ENCODE measurements around the gene SYDE1.

Gene SYDE1

DNA sequence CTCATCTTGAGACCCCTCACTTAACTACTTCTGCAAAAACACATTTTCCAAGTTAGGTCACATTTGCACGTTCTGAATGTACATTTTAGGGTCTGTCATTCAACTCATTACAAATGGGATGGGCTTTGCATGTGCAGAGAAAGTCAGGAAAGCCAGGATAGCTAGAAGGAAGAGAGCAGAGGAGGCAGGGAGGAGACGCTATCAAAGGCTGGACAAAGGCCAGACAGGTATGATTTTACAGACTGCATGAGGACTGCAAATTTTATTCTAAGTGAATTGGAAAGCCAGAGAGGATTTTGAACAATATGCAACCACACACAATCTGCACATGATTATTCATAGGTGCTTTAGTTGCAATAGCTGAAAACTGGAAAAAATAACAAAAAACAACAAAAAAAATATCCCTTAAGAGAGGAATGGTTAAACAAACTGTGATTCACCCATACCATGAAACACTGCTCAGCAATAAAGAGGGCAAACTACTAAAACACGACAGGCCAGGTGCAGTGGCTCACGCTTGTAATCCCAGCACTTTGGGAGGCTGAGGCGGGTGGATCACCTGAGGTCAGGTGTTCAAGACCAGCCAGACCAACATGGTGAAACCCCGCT, 21.1 kb downstream of the SYDE1 start:
- ATAC-seq (ENCODE audit: insufficient read depth, low read depth) (no peak), DNase-seq (no peak)
- H2AFZ ChIP-seq (ENCODE audit: low read depth, low read length): no peak overlapping the region
- H3K27ac ChIP-seq (ENCODE audit: low read length): no peak overlapping the region
- no peak overlapping the region for H3K4me2 ChIP-seq (ENCODE audit: insufficient read depth, low read length)
- peaks cover 16% of the 10 kb centered on the region for H3K79me2 ChIP-seq (ENCODE audit: insufficient read depth, low read length)
- H3K36me3 ChIP-seq (ENCODE audit: insufficient read depth, low read length): peaks cover 6% of the 10 kb centered on the region
- H3K9me3 ChIP-seq (ENCODE audit: insufficient read depth, low read length, severe bottlenecking): no peaks in the 10 kb centered on the region
- no peak for TF ChIP-seq EZH2 (IDR thresholded peaks at IDR 0.05; ENCODE audit: borderline replicate concordance, low read depth, low read length, severe bottlenecking)
- TF ChIP-seq, protein P1, sequence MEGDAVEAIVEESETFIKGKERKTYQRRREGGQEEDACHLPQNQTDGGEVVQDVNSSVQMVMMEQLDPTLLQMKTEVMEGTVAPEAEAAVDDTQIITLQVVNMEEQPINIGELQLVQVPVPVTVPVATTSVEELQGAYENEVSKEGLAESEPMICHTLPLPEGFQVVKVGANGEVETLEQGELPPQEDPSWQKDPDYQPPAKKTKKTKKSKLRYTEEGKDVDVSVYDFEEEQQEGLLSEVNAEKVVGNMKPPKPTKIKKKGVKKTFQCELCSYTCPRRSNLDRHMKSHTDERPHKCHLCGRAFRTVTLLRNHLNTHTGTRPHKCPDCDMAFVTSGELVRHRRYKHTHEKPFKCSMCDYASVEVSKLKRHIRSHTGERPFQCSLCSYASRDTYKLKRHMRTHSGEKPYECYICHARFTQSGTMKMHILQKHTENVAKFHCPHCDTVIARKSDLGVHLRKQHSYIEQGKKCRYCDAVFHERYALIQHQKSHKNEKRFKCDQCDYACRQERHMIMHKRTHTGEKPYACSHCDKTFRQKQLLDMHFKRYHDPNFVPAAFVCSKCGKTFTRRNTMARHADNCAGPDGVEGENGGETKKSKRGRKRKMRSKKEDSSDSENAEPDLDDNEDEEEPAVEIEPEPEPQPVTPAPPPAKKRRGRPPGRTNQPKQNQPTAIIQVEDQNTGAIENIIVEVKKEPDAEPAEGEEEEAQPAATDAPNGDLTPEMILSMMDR (IDR thresholded peaks at IDR 0.05; ENCODE audit: borderline replicate concordance, extremely low read depth, low read length, poor library complexity, severe bottlenecking): no peak
- peaks cover 4% of the 10 kb centered on the region; the same call in 1 of the 2 replicates for H4K20me1 ChIP-seq (ENCODE audit: insufficient read depth, low read length)
- H3K27me3 ChIP-seq (ENCODE audit: insufficient read depth, low read length, poor library complexity): peaks cover 3% of the 10 kb centered on the region
- H3K4me1 ChIP-seq (ENCODE audit: insufficient read depth, low read length): peaks cover 32% of the 10 kb centered on the region
- no peak overlapping the region for H3K4me3 ChIP-seq (ENCODE audit: low read depth in 1 of 2, low read length in 2 of 2)
- no peak overlapping the region for H3K9ac ChIP-seq (ENCODE audit: low read depth, low read length)

DNA sequence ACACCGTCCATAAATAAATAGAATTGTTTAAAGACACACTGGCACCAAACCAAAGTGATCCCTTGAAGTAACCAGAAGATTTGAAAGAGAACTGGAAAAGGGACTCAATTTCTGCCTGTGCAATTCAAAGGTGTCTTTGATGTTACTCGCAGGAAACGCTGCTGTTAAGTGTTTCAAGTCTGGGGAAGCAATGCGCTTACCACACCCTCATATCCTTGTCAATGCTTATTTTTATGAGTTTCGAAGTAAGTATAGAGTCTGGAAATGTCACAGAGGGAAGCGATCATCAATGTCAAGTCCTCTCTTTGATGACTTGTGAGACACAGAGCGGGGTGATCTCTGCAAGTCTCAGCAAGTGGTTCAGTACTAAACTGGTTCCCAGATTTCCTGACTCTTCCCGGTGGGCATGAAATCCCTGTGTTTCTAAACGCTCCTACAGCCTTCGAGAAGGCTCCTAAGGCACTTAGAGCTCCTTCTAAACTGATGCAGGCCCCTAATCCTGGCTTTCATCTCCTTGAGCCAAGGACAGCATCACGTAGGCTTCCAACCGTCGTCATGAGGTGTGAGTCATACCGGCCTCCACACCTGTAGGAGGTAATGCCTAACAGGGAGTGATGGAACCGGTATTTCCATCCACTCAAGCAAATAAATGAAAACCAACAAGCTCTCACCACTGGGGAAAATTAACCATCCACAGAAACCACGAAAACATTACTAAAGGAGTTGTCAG, 22.8 kb downstream of the SYDE1 start:
- H3K79me2 ChIP-seq (ENCODE audit: insufficient read depth, low read length): no peaks in the 10 kb centered on the region; the same call in 1 of the 2 replicates
- no peaks in the 10 kb centered on the region for H3K36me3 ChIP-seq (ENCODE audit: insufficient read depth, low read length)
- no peak for ATAC-seq (ENCODE audit: insufficient read depth, low read depth)
- H3K4me3 ChIP-seq (ENCODE audit: low read depth in 1 of 2, low read length in 2 of 2): no peak overlapping the region
- 0 out of 2 replicates have a peak overlapping the region, but pooled peaks have one; percentile 1 for H2AFZ ChIP-seq (ENCODE audit: low read depth, low read length)
- H4K20me1 ChIP-seq (ENCODE audit: insufficient read depth, low read length): no peaks in the 10 kb centered on the region
- peaks cover 3% of the 10 kb centered on the region for H3K27me3 ChIP-seq (ENCODE audit: insufficient read depth, low read length, poor library complexity)
- peak; percentile 33 for DNase-seq
- no peak overlapping the region for H3K4me2 ChIP-seq (ENCODE audit: insufficient read depth, low read length)
- no peak for TF ChIP-seq EZH2 (IDR thresholded peaks at IDR 0.05; ENCODE audit: borderline replicate concordance, low read depth, low read length, severe bottlenecking)
- TF ChIP-seq, protein P1 (IDR thresholded peaks at IDR 0.05; ENCODE audit: borderline replicate concordance, extremely low read depth, low read length, poor library complexity, severe bottlenecking): no peak
- no peaks in the 10 kb centered on the region for H3K9me3 ChIP-seq (ENCODE audit: insufficient read depth, low read length, severe bottlenecking)
- H3K9ac ChIP-seq (ENCODE audit: low read depth, low read length): no peak overlapping the region; the same call in 1 of the 2 replicates
- H3K4me1 ChIP-seq (ENCODE audit: insufficient read depth, low read length): peaks cover 18% of the 10 kb centered on the region
- no peak overlapping the region for H3K27ac ChIP-seq (ENCODE audit: low read length)

DNA sequence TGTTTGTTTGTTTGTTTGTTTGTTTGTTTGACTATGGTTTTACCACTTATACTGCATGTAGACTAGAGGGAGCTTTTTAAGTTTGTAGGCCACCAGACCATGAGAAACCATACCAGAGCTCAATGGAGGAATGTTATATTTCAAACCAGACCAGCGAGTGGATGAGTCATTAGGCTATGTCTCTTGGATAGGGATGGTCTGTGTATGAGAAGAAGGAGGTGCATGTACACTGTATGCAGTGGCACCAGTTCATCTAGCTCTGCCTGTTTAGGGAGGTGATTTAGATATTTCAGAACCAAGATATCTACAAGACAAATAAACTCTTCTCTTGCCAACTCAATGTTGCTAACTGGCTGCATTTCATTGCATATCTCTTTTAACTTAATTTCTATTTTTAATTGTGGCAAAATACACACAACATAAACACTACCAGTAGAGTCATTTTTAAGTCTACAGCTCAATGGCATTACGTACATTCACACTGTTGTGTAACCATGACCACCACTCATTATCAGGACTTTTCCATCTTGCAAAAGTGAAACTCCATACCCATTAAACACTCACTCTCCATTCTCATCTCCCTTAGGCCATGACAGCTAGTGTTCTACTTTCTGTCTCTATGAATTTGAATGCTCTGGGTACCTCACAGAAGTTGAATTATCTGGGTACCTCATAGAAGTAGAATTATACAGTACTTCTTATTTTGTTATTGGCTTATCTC, 29.2 kb downstream of the SYDE1 start:
- Histone ChIP-seq H3K4me3 (ENCODE audit: low read depth in 1 of 2, low read length in 2 of 2) (no peak overlapping the region), H3K27ac (ENCODE audit: low read length) (no peak overlapping the region), H3K9ac (ENCODE audit: low read depth, low read length) (no peak overlapping the region), H2AFZ (ENCODE audit: low read depth, low read length) (no peak overlapping the region), H3K4me2 (ENCODE audit: insufficient read depth, low read length) (no peak overlapping the region), H3K36me3 (ENCODE audit: insufficient read depth, low read length) (no peaks in the 10 kb centered on the region), H3K79me2 (ENCODE audit: insufficient read depth, low read length) (no peaks in the 10 kb centered on the region), H3K4me1 (ENCODE audit: insufficient read depth, low read length) (no peaks in the 10 kb centered on the region), H3K9me3 (ENCODE audit: insufficient read depth, low read length, severe bottlenecking) (peaks cover 6% of the 10 kb centered on the region), H3K27me3 (ENCODE audit: insufficient read depth, low read length, poor library complexity) (no peaks in the 10 kb centered on the region), H4K20me1 (ENCODE audit: insufficient read depth, low read length) (no peaks in the 10 kb centered on the region)
- DNase-seq: no peak
- ATAC-seq (ENCODE audit: insufficient read depth, low read depth): no peak
- TF ChIP-seq, protein P1 (IDR thresholded peaks at IDR 0.05; ENCODE audit: borderline replicate concordance, extremely low read depth, low read length, poor library complexity, severe bottlenecking): no peak
- TF ChIP-seq EZH2 (IDR thresholded peaks at IDR 0.05; ENCODE audit: borderline replicate concordance, low read depth, low read length, severe bottlenecking): no peak

All from DND-41 (cell line).